Cardiac muscle cell (in vitro differentiated cells and primary cell): ENCODE results near the gene FAM83B. TPM values are rescaled to one million over a fixed set of nuclear protein-coding genes. Genes with fewer than 3 reads are reported as not detected.

Experiments used
- DNase-seq, 2 donors: peaks; one replicate each; pipeline versions ENCODE4 v3.0.0 to v3.0.0-alpha.2; 2010 to 2017; ENCODE audit warnings: low read depth in 1 of 2, low spot score in 1 of 2
- H3K27ac ChIP-seq: fragments of 200-600 bp; sonication (generic); 2 replicates; pipeline ENCODE4 v1.5.1; 2016
- H3K27me3 ChIP-seq: fragments of 200-600 bp; sonication (generic); 2 replicates; pipeline ENCODE4 v1.6.0; 2016; ENCODE audit warnings: control low read depth
- H3K36me3 ChIP-seq: fragments of 200-600 bp; sonication (generic); 2 replicates; pipeline ENCODE4 v1.5.1; 2016; ENCODE audit warnings: control low read depth
- H3K4me1 ChIP-seq: fragments of 200-600 bp; sonication (generic); 2 replicates; pipeline ENCODE4 v1.8.1; 2017; ENCODE audit warnings: low read depth, mild to moderate bottlenecking, mixed run types
- H3K4me3 ChIP-seq: fragments of 200-600 bp; sonication (generic); 2 replicates; pipeline ENCODE4 v1.5.1; 2016; ENCODE audit warnings: mild to moderate bottlenecking
- H3K9me3 ChIP-seq: fragments of 200-600 bp; sonication (generic); 2 replicates; pipeline ENCODE4 v1.5.1; 2017; ENCODE audit warnings: low read depth, mild to moderate bottlenecking, control low read depth
- polyA plus RNA-seq: library from polyadenylated mRNA; unstranded; fragments of >200 nt; fragmentation: Nextera tagmentation; extraction: Ambion mirVana; gene quantifications from 2 replicates; pipeline ENCODE4 v1.2.1, GENCODE V29; 2016
- total RNA-seq: library from RNA; depleted of rRNA; stranded (reverse); fragments of >200 nt; gene quantifications from 2 replicates; pipeline ENCODE4 v1.2.3, GENCODE V29; 2016
- TF ChIP-seq, protein P1 (sequence below): IDR thresholded peaks from 2 replicates; pipeline ENCODE4 v1.5.1; 2012; ENCODE audit warnings: low read depth, mild to moderate bottlenecking, low read length

The FAM83B gene
- total and polyA plus RNA-seq, 2 experiments from 2014 or later: 0.06 TPM; not detected in 1

DNA sequence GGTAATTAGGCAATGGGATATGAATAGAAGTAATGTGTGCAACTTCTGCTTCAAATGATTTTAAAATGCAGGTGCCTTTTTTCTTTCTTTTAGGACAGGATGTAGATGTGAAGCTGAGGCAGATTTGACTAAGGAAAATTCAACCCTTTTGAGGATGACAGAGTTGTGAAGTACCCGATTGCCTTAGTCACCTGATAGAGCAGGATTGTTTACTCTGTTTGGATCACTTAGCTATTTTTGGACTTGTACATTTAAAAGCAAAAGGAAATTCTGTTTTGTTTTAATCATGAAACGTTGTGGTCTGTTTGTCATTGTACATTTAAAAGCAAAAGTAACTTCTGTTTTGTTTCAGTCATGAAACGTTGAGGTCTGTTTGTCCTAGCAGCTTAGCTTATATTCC is 143.4 kb downstream of the FAM83B start:
- H3K27me3 ChIP-seq: no peaks in the 10 kb centered on the region
- no peak overlapping the region for H3K27ac ChIP-seq
- no peak overlapping the region for H3K4me3 ChIP-seq
- no peaks in the 10 kb centered on the region for H3K4me1 ChIP-seq
- TF ChIP-seq, protein P1, sequence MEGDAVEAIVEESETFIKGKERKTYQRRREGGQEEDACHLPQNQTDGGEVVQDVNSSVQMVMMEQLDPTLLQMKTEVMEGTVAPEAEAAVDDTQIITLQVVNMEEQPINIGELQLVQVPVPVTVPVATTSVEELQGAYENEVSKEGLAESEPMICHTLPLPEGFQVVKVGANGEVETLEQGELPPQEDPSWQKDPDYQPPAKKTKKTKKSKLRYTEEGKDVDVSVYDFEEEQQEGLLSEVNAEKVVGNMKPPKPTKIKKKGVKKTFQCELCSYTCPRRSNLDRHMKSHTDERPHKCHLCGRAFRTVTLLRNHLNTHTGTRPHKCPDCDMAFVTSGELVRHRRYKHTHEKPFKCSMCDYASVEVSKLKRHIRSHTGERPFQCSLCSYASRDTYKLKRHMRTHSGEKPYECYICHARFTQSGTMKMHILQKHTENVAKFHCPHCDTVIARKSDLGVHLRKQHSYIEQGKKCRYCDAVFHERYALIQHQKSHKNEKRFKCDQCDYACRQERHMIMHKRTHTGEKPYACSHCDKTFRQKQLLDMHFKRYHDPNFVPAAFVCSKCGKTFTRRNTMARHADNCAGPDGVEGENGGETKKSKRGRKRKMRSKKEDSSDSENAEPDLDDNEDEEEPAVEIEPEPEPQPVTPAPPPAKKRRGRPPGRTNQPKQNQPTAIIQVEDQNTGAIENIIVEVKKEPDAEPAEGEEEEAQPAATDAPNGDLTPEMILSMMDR: no peak
- no peaks in the 10 kb centered on the region for H3K9me3 ChIP-seq
- DNase-seq: no peak
- no peaks in the 10 kb centered on the region for H3K36me3 ChIP-seq
